Skeletal muscle tissue (tissue), 4 donors: ENCODE results near the gene EFNA1. TPM values are rescaled to one million over a fixed set of nuclear protein-coding genes. Genes with fewer than 3 reads are reported as not detected.

Experiments used
- H3K27ac ChIP-seq: one replicate; pipeline ENCODE4 v1.7.0; 2013; ENCODE audit warnings: mild to moderate bottlenecking, low read depth, low read length, inconsistent platforms
- H3K27me3 ChIP-seq, 3 donors: one replicate each; pipeline ENCODE4 v1.7.0; 2013; ENCODE audit warnings: low read length in 3 of 3; ENCODE audit not compliant: control insufficient read depth in 3 of 3, insufficient read depth in 3 of 3
- H3K36me3 ChIP-seq, 3 donors: one replicate each; pipeline ENCODE4 v1.7.0; 2013; ENCODE audit warnings: low read length in 3 of 3; ENCODE audit not compliant: control insufficient read depth in 3 of 3, insufficient read depth in 3 of 3
- H3K4me1 ChIP-seq, 3 donors: one replicate each; pipeline ENCODE4 v1.7.0; 2013; ENCODE audit warnings: low read length in 3 of 3, mild to moderate bottlenecking in 3 of 3; ENCODE audit not compliant: control insufficient read depth in 3 of 3, insufficient read depth in 3 of 3
- H3K4me3 ChIP-seq, 3 donors: one replicate each; pipeline ENCODE4 v1.7.0; 2013; ENCODE audit warnings: low read length in 3 of 3
- H3K9ac ChIP-seq, 3 donors: one replicate each; pipeline ENCODE4 v1.7.0; 2013; ENCODE audit warnings: low read length in 3 of 3, mild to moderate bottlenecking in 3 of 3, moderate library complexity in 2 of 3, low read depth in 1 of 3
- H3K9me3 ChIP-seq, 3 donors: one replicate each; pipeline ENCODE4 v1.7.0; 2013; ENCODE audit warnings: low read length in 3 of 3; ENCODE audit not compliant: control insufficient read depth in 3 of 3
- total RNA-seq: library from RNA; depleted of rRNA; stranded (reverse); fragments of >200 nt; gene quantifications from one replicate; pipeline ENCODE4 v1.2.3, GENCODE V29; 2014
- donor health status: Osteomylitis.

The EFNA1 gene
- total RNA-seq, 1 donor from 2014 or later: 13.0 TPM

- H3K9ac ChIP-seq: peak within 1 kb of the TSS; percentile 91 to 97 (median 94)
- no peaks in the 10 kb centered on the region for H3K9me3 ChIP-seq
- H3K27me3 ChIP-seq: peaks cover 12 to 13% (median 12%) of the 10 kb centered on the region in 3 donors
- peaks cover 13 to 27% (median 21%) of the 10 kb centered on the region in 3 donors for H3K4me1 ChIP-seq
- peak within 1 kb of the TSS; percentile 89 to 96 (median 93) for H3K4me3 ChIP-seq
- peak within 1 kb of the TSS; percentile 95 for H3K27ac ChIP-seq
- peaks cover 11 to 19% (median 14%) of the 10 kb centered on the region in 3 donors for H3K36me3 ChIP-seq
Measured at GRCh38 chr1:155172732-155173477, 45.2 kb downstream of the EFNA1 start, which contains the start of gene KRTCAP2. Gene KRTCAP2, minus strand, starts transcription at chr1:155173304. Its CDS starts 80 bp downstream, at chr1:155173224.

- no peaks in the 10 kb centered on the region for H3K9me3 ChIP-seq
- peak within 1 kb of the TSS; percentile 95 for H3K27ac ChIP-seq
- peak within 1 kb of the TSS; percentile 89 to 96 (median 93) for H3K4me3 ChIP-seq
- H3K4me1 ChIP-seq: peaks cover 13 to 27% (median 21%) of the 10 kb centered on the region in 3 donors
- H3K36me3 ChIP-seq: peaks cover 11 to 17% (median 11%) of the 10 kb centered on the region in 3 donors
- H3K9ac ChIP-seq: peak within 1 kb of the TSS; percentile 91 to 97 (median 94)
- H3K27me3 ChIP-seq: peaks cover 12 to 13% (median 12%) of the 10 kb centered on the region in 3 donors
Measured at GRCh38 chr1:155173478-155174323, 46.0 kb downstream of the EFNA1 start, which contains the start of gene TRIM46. Gene TRIM46, plus strand, starts transcription at chr1:155173849. Its CDS starts 118 bp downstream, at chr1:155173967.

GRCh38 chr1:155174324-155175280, 46.9 kb downstream of the EFNA1 start:
- Histone ChIP-seq H3K4me1 (peaks cover 13 to 27% (median 21%) of the 10 kb centered on the region in 3 donors), H3K9ac (peak overlapping the region in 1 of 3 donors; percentile 8), H3K9me3 (no peaks in the 10 kb centered on the region), H3K27ac (no peak overlapping the region), H3K27me3 (peaks cover 12 to 13% (median 12%) of the 10 kb centered on the region in 3 donors), H3K36me3 (peaks cover 2 to 9% (median 4%) of the 10 kb centered on the region in 3 donors), H3K4me3 (peak overlapping the region in 1 of 3 donors; percentile 2)

- Histone ChIP-seq H3K4me1 (peaks cover 13 to 27% (median 21%) of the 10 kb centered on the region in 3 donors), H3K27ac (no peak overlapping the region), H3K36me3 (peaks cover 0 to 3% (median under 1%) of the 10 kb centered on the region in 3 donors), H3K4me3 (no peak overlapping the region), H3K27me3 (peaks cover 12 to 13% (median 12%) of the 10 kb centered on the region in 3 donors), H3K9ac (no peak overlapping the region), H3K9me3 (no peaks in the 10 kb centered on the region)
Measured at GRCh38 chr1:155175281-155175926, 47.7 kb downstream of the EFNA1 start.

- Histone ChIP-seq H3K9ac (no peak overlapping the region), H3K27ac (no peak overlapping the region), H3K36me3 (no peaks in the 10 kb centered on the region), H3K27me3 (peaks cover 12 to 13% (median 12%) of the 10 kb centered on the region in 3 donors), H3K4me3 (no peak overlapping the region), H3K9me3 (no peaks in the 10 kb centered on the region), H3K4me1 (peaks cover 13 to 27% (median 21%) of the 10 kb centered on the region in 3 donors)
Measured at GRCh38 chr1:155175927-155176371, 48.3 kb downstream of the EFNA1 start.

GRCh38 chr1:155176544-155177071, 48.9 kb downstream of the EFNA1 start:
- Histone ChIP-seq H3K27me3 (peaks cover 12 to 13% (median 12%) of the 10 kb centered on the region in 3 donors), H3K4me1 (peaks cover 13 to 25% (median 21%) of the 10 kb centered on the region in 3 donors), H3K27ac (no peak overlapping the region), H3K9ac (no peak overlapping the region), H3K36me3 (no peaks in the 10 kb centered on the region), H3K9me3 (no peaks in the 10 kb centered on the region), H3K4me3 (peak overlapping the region in 1 of 3 donors; percentile 33)

- Histone ChIP-seq H3K36me3 (no peaks in the 10 kb centered on the region), H3K27me3 (peaks cover 12 to 13% (median 12%) of the 10 kb centered on the region in 3 donors), H3K9me3 (no peaks in the 10 kb centered on the region), H3K4me1 (peaks cover 8 to 17% (median 15%) of the 10 kb centered on the region in 3 donors), H3K4me3 (no peak overlapping the region), H3K9ac (no peak overlapping the region), H3K27ac (no peak overlapping the region)
Measured at GRCh38 chr1:155177192-155177917, 49.7 kb downstream of the EFNA1 start.

GRCh38 chr1:155177918-155178281, 50.2 kb downstream of the EFNA1 start:
- Histone ChIP-seq H3K4me1 (peaks cover 5 to 14% (median 11%) of the 10 kb centered on the region in 3 donors), H3K36me3 (no peaks in the 10 kb centered on the region), H3K27ac (no peak overlapping the region), H3K27me3 (peaks cover 12 to 13% (median 12%) of the 10 kb centered on the region in 3 donors), H3K9me3 (no peaks in the 10 kb centered on the region), H3K4me3 (no peak overlapping the region), H3K9ac (no peak overlapping the region)
